Progenitor cell of endocrine pancreas (in vitro differentiated cells): ENCODE results near the gene HFE. TPM values are rescaled to one million over a fixed set of nuclear protein-coding genes. Genes with fewer than 3 reads are reported as not detected.
A peak's percentile ranks its signal among the peaks of the same experiment; 100 is the strongest.

Experiments used
- DNase-seq: peaks from one replicate; pipeline ENCODE4 v3.0.0; 2021; ENCODE audit warnings: low spot score; ENCODE audit not compliant: unreplicated experiment
- H3K27ac Mint-ChIP-seq: 2 replicates; pipeline ENCODE4 v1.8.0; 2021; ENCODE audit warnings: mild to moderate bottlenecking, moderate library complexity, mixed read lengths
- H3K27me3 Mint-ChIP-seq: 2 replicates; pipeline ENCODE4 v1.8.0; 2021; ENCODE audit warnings: mixed read lengths
- H3K36me3 Mint-ChIP-seq: 2 replicates; pipeline ENCODE4 v1.8.0; 2022; ENCODE audit warnings: mixed read lengths; ENCODE audit not compliant: insufficient read depth
- H3K4me1 Mint-ChIP-seq: 2 replicates; pipeline ENCODE4 v1.8.0; 2021; ENCODE audit warnings: low read depth, mixed read lengths
- H3K4me3 Mint-ChIP-seq: 2 replicates; pipeline ENCODE4 v1.8.0; 2021; ENCODE audit warnings: low read depth, mild to moderate bottlenecking, moderate library complexity, mixed read lengths
- H3K9me3 Mint-ChIP-seq: 2 replicates; pipeline ENCODE4 v1.8.0; 2021; ENCODE audit warnings: low read depth, mixed read lengths
- CTCF ChIP-seq: fragments of 200-600 bp; sonication (generic); IDR thresholded peaks from one replicate; pipeline ENCODE4 v1.5.0; 2021; ENCODE audit warnings: antibody characterized with exemption, mild to moderate bottlenecking; ENCODE audit not compliant: unreplicated experiment
- total RNA-seq: library from RNA; stranded (reverse); gene quantifications from 2 replicates; pipeline ENCODE4 v1.2.1, GENCODE V29; 2021

Gene HFE
- total RNA-seq, 1 donor from 2014 or later, result 1.1 TPM

- H3K27ac Mint-ChIP-seq, result no peak overlapping the region
- H3K27me3 Mint-ChIP-seq, result no peaks in the 10 kb centered on the region
Measured at GRCh38 chr6:26107935-26108334, 20.7 kb downstream of the HFE start.

GRCh38 chr6:26109772-26110171, 22.5 kb downstream of the HFE start:
- peaks cover 8% of the 10 kb centered on the region for H3K4me1 Mint-ChIP-seq

More at GRCh38 chr6:26107935-26108334, 20.7 kb downstream of the HFE start:
- Mint-ChIP-seq H3K36me3 (peaks cover 1% of the 10 kb centered on the region), H3K4me1 (peaks cover 13% of the 10 kb centered on the region), H3K4me3 (no peak overlapping the region), H3K9me3 (peaks cover 12% of the 10 kb centered on the region)
- TF ChIP-seq CTCF, result no peak
- DNase-seq, result no peak

GRCh38 chr6:26113570-26113969, 26.3 kb downstream of the HFE start:
- Mint-ChIP-seq H3K4me1 (peaks cover 18% of the 10 kb centered on the region), H3K27ac (peak overlapping the region; percentile 22), H3K9me3 (no peaks in the 10 kb centered on the region), H3K27me3 (no peaks in the 10 kb centered on the region), H3K4me3 (no peak overlapping the region), H3K36me3 (no peaks in the 10 kb centered on the region)
- TF ChIP-seq CTCF, result no peak
- no peak for DNase-seq

More at GRCh38 chr6:26109772-26110171, 22.5 kb downstream of the HFE start:
- Mint-ChIP-seq H3K27ac (peak overlapping the region; percentile 19), H3K27me3 (no peaks in the 10 kb centered on the region), H3K4me3 (no peak overlapping the region), H3K36me3 (no peaks in the 10 kb centered on the region), H3K9me3 (peaks cover 12% of the 10 kb centered on the region)
- TF ChIP-seq CTCF, result no peak
- DNase-seq, result no peak

- Mint-ChIP-seq H3K27ac (peak overlapping the region; percentile 78), H3K4me1 (peaks cover 21% of the 10 kb centered on the region), H3K27me3 (no peaks in the 10 kb centered on the region), H3K9me3 (no peaks in the 10 kb centered on the region), H3K36me3 (no peaks in the 10 kb centered on the region), H3K4me3 (no peak overlapping the region)
- no peak for DNase-seq
- no peak for TF ChIP-seq CTCF
Measured at GRCh38 chr6:26115226-26115625, 28.0 kb downstream of the HFE start.

- Mint-ChIP-seq H3K4me1 (peaks cover 29% of the 10 kb centered on the region), H3K36me3 (no peaks in the 10 kb centered on the region), H3K27ac (no peak overlapping the region), H3K4me3 (no peak overlapping the region), H3K9me3 (no peaks in the 10 kb centered on the region), H3K27me3 (no peaks in the 10 kb centered on the region)
- TF ChIP-seq CTCF, result no peak
- no peak for DNase-seq
Measured at GRCh38 chr6:26116267-26116666, 29.0 kb downstream of the HFE start.
